ENCODE measurements around the gene EPS15. TPM values are rescaled to one million over a fixed set of nuclear protein-coding genes. Genes with fewer than 3 reads are reported as not detected.

EPS15 gene
- total and polyA plus RNA-seq, 9 of the 15 experiments (the other 6 are each of a cell fraction or from before 2014, with no cell fraction given), result 23.1 to 69.0 (median 41.7) TPM

- TF ChIP-seq HBP1 (CRISPR knock-in tag; IDR thresholded peaks at IDR 0.05) (0 out of 2 replicates have a peak, but pooled peaks have one; percentile 50), NR4A1 (CRISPR knock-in tag; IDR thresholded peaks at IDR 0.05) (no peak), NR4A1 (tag; IDR thresholded peaks at IDR 0.05) (no peak), SMARCA5 (IDR thresholded peaks at IDR 0.05) (no peak; the same call in 1 of the 2 replicates), ZNF764 (CRISPR knock-in tag; IDR thresholded peaks at IDR 0.05; ENCODE audit: low read depth) (no peak), SMC3 (conservative IDR thresholded peaks at IDR 0.05; ENCODE audit: insufficient read depth, low read depth, low read length) (no peak), RHOXF2B (CRISPR knock-in tag; conservative IDR thresholded peaks at IDR 0.05) (no peak), ESRRA (IDR thresholded peaks at IDR 0.05; ENCODE audit: borderline replicate concordance, low read depth) (no peak), ZNF146 (CRISPR knock-in tag; IDR thresholded peaks at IDR 0.05; ENCODE audit: unreplicated experiment) (no peak), YBX1 (IDR thresholded peaks at IDR 0.05) (no peak), ZNF696 (CRISPR knock-in tag; conservative IDR thresholded peaks at IDR 0.05) (no peak), KLF13 (tag; IDR thresholded peaks at IDR 0.05; ENCODE audit: borderline replicate concordance, low read depth) (no peak), ZBTB12 (CRISPR knock-in tag; IDR thresholded peaks at IDR 0.05) (no peak), TCF7 (IDR thresholded peaks at IDR 0.05; ENCODE audit: borderline replicate concordance) (no peak), ZBTB11 (CRISPR knock-in tag; IDR thresholded peaks at IDR 0.05) (no peak), MAFF (IDR thresholded peaks at IDR 0.05; ENCODE audit: low read length) (no peak), PCBP1 (IDR thresholded peaks at IDR 0.05; ENCODE audit: low read depth, low read length, poor library complexity, severe bottlenecking) (no peak), RBM39 (optimal IDR thresholded peaks at IDR 0.05; ENCODE audit: low read depth, low read length) (no peak)
- TF ChIP-seq, protein P1, sequence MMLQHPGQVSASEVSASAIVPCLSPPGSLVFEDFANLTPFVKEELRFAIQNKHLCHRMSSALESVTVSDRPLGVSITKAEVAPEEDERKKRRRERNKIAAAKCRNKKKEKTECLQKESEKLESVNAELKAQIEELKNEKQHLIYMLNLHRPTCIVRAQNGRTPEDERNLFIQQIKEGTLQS (IDR thresholded peaks at IDR 0.05), result peak; percentile 74; the same call in 1 of the 2 replicates
- TF ChIP-seq, protein P1 (CRISPR knock-in tag; conservative IDR thresholded peaks at IDR 0.05), result no peak
- TF ChIP-seq, protein P2, sequence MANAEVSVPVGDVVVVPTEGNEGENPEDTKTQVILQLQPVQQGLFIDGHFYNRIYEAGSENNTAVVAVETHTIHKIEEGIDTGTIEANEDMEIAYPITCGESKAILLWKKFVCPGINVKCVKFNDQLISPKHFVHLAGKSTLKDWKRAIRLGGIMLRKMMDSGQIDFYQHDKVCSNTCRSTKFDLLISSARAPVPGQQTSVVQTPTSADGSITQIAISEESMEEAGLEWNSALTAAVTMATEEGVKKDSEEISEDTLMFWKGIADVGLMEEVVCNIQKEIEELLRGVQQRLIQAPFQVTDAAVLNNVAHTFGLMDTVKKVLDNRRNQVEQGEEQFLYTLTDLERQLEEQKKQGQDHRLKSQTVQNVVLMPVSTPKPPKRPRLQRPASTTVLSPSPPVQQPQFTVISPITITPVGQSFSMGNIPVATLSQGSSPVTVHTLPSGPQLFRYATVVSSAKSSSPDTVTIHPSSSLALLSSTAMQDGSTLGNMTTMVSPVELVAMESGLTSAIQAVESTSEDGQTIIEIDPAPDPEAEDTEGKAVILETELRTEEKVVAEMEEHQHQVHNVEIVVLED (CRISPR knock-in tag; IDR thresholded peaks at IDR 0.05), result no peak
These were observed 49.5 kb downstream of the EPS15 start (continued) for GRCh38 chr1:51469518-51469917.

Measured in K562 (cell line).